ENCODE measurements around the gene UBIAD1. TPM values are rescaled to one million over a fixed set of nuclear protein-coding genes. Genes with fewer than 3 reads are reported as not detected.

The UBIAD1 gene
- total RNA-seq, 1 experiment from 2014 or later = 17.0 TPM

- POLR2A ChIA-PET = no interaction called here
- intact Hi-C loops (cut with micrococcal nuclease; ENCODE audit: unreplicated experiment) = no loop called here
- BruUV-seq (replicated peaks) = no TSS peak
- H3K9me3 Mint-ChIP-seq (ENCODE audit: unreplicated experiment) = no peaks in the 10 kb centered on the region
- H3K27ac Mint-ChIP-seq (ENCODE audit: unreplicated experiment) = no peak overlapping the region
- no peak for DNase-seq
- no peaks in the 10 kb centered on the region for H3K36me3 Mint-ChIP-seq (ENCODE audit: insufficient read depth, unreplicated experiment)
- no peaks in the 10 kb centered on the region for H3K4me1 Mint-ChIP-seq (ENCODE audit: low read depth, unreplicated experiment)
- Histone ChIP-seq H3K4me1 (no peaks in the 10 kb centered on the region), H3K36me3 (ENCODE audit: control insufficient read depth, insufficient read depth, low read length) (no peaks in the 10 kb centered on the region), H3K27me3 (replicated peaks; ENCODE audit: control insufficient read depth, insufficient read depth, low read length) (no peaks in the 10 kb centered on the region), H3K9me3 (no peaks in the 10 kb centered on the region), H3K4me3 (ENCODE audit: low read depth, low read length) (no peak overlapping the region)
- CTCF ChIA-PET = no interaction called here
- no peak for TF ChIP-seq CTCF (IDR thresholded peaks at IDR 0.05; ENCODE audit: insufficient read depth in 1 of 2, low read depth in 1 of 2, low read length in 1 of 2, severe bottlenecking in 1 of 2, unreplicated experiment in 1 of 2)
- no peaks in the 10 kb centered on the region for H3K27me3 Mint-ChIP-seq (ENCODE audit: insufficient read depth, unreplicated experiment)
- no peak overlapping the region for H3K4me3 Mint-ChIP-seq (ENCODE audit: unreplicated experiment)
Measured at GRCh38 chr1:11298390-11299224, 25.6 kb downstream of the UBIAD1 start.

DNA sequence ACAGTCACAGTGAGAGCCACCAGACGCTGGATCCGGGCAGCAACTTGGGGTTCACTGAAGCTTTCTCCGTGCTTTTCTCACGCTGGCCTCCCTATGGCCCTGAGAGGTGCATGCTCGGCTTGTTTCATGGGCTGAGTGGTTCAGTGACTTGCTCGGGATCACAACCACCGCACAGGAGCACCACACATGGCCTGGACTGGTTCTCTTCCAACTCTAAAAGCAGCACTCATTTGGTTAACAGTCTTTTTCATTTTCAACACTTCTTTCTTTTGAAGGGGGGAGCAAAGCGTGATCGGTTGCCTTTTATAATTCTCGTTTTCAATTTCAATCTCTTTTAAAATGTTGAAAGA is 26.2 kb downstream of the UBIAD1 start:
- Histone ChIP-seq H3K4me1 (no peaks in the 10 kb centered on the region), H3K36me3 (ENCODE audit: control insufficient read depth, insufficient read depth, low read length) (no peaks in the 10 kb centered on the region), H3K4me3 (ENCODE audit: low read depth, low read length) (no peak overlapping the region), H3K9me3 (no peaks in the 10 kb centered on the region), H3K27me3 (replicated peaks; ENCODE audit: control insufficient read depth, insufficient read depth, low read length) (no peaks in the 10 kb centered on the region)
- no TSS peak for BruUV-seq (replicated peaks)
- no peaks in the 10 kb centered on the region for H3K9me3 Mint-ChIP-seq (ENCODE audit: unreplicated experiment)
- DNase-seq = no peak
- TF ChIP-seq CTCF (IDR thresholded peaks at IDR 0.05; ENCODE audit: insufficient read depth in 1 of 2, low read depth in 1 of 2, low read length in 1 of 2, severe bottlenecking in 1 of 2, unreplicated experiment in 1 of 2) = no peak
- intact Hi-C loops (cut with micrococcal nuclease; ENCODE audit: unreplicated experiment) = no loop called here
- ChIA-PET CTCF (no interaction called here), POLR2A (no interaction called here)
- no peaks in the 10 kb centered on the region for H3K27me3 Mint-ChIP-seq (ENCODE audit: insufficient read depth, unreplicated experiment)
- no peaks in the 10 kb centered on the region for H3K36me3 Mint-ChIP-seq (ENCODE audit: insufficient read depth, unreplicated experiment)
- no peak overlapping the region for H3K27ac Mint-ChIP-seq (ENCODE audit: unreplicated experiment)
- no peaks in the 10 kb centered on the region for H3K4me1 Mint-ChIP-seq (ENCODE audit: low read depth, unreplicated experiment)
- no peak overlapping the region for H3K4me3 Mint-ChIP-seq (ENCODE audit: unreplicated experiment)

DNA sequence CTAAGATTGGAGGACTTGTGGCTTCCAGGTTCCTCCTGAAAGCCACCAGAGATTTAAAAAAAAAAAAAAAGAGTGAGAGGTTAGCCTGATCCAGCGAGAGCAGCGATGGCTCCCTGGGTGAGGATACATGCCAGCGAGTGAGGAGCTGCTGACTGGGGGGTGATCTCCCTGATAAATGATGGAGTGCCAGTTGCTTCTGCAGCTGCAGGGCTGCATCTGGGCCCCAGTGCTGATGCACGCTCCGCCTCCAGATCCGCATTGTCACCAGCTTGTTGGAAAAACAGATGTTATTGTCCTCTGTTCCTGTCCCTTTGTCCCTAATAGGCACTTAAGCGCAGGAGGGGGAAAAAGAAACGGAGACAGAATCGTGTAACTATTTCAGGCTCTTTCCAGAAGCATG is 28.6 kb downstream of the UBIAD1 start:
- H3K9me3 ChIP-seq = no peaks in the 10 kb centered on the region
- H3K36me3 ChIP-seq (ENCODE audit: control insufficient read depth, insufficient read depth, low read length) = no peaks in the 10 kb centered on the region
- Mint-ChIP-seq H3K4me1 (ENCODE audit: low read depth, unreplicated experiment) (no peaks in the 10 kb centered on the region), H3K4me3 (ENCODE audit: unreplicated experiment) (no peak overlapping the region), H3K27ac (ENCODE audit: unreplicated experiment) (no peak overlapping the region), H3K9me3 (ENCODE audit: unreplicated experiment) (no peaks in the 10 kb centered on the region), H3K36me3 (ENCODE audit: insufficient read depth, unreplicated experiment) (no peaks in the 10 kb centered on the region), H3K27me3 (ENCODE audit: insufficient read depth, unreplicated experiment) (no peaks in the 10 kb centered on the region)
- no peaks in the 10 kb centered on the region for H3K4me1 ChIP-seq
- CTCF ChIA-PET = no interaction called here
- intact Hi-C loops (cut with micrococcal nuclease; ENCODE audit: unreplicated experiment) = no loop called here
- BruUV-seq (replicated peaks) = no TSS peak
- no peak overlapping the region for H3K4me3 ChIP-seq (ENCODE audit: low read depth, low read length)
- no peak for TF ChIP-seq CTCF (IDR thresholded peaks at IDR 0.05; ENCODE audit: insufficient read depth in 1 of 2, low read depth in 1 of 2, low read length in 1 of 2, severe bottlenecking in 1 of 2, unreplicated experiment in 1 of 2)
- DNase-seq = no peak
- POLR2A ChIA-PET = no interaction called here
- no peaks in the 10 kb centered on the region for H3K27me3 ChIP-seq (replicated peaks; ENCODE audit: control insufficient read depth, insufficient read depth, low read length)

Data from Caco-2 (cell line).